Measurements from ENCODE around the gene USP35. TPM values are rescaled to one million over a fixed set of nuclear protein-coding genes. Genes with fewer than 3 reads are reported as not detected.

The USP35 gene
- total RNA-seq, 2 experiments from 2014 or later: 10.8 to 12.1 TPM

- CTCF ChIA-PET: no interaction called here
- H3K27me3 Mint-ChIP-seq: no peaks in the 10 kb centered on the region
- peaks cover 27% of the 10 kb centered on the region for H3K9me3 Mint-ChIP-seq
- no peak overlapping the region for H3K27ac Mint-ChIP-seq
- POLR2A ChIA-PET: no interaction called here
- H3K4me3 Mint-ChIP-seq: no peak overlapping the region
- DNase-seq: no peak
- peaks cover 15% of the 10 kb centered on the region for H3K4me1 Mint-ChIP-seq
- peaks cover 55% of the 10 kb centered on the region for H3K36me3 Mint-ChIP-seq (ENCODE audit: low read depth)
These were observed 52.8 kb downstream of the USP35 start for GRCh38 chr11:78241475-78241874.

- no peak for DNase-seq
- Mint-ChIP-seq H3K9me3 (peaks cover 15% of the 10 kb centered on the region), H3K27me3 (no peaks in the 10 kb centered on the region), H3K4me1 (peaks cover 15% of the 10 kb centered on the region), H3K36me3 (ENCODE audit: low read depth) (peaks cover 55% of the 10 kb centered on the region), H3K27ac (no peak overlapping the region), H3K4me3 (no peak overlapping the region)
- POLR2A ChIA-PET: no interaction called here
- CTCF ChIA-PET: interaction anchor here (1.2 kb wide), 1 partner anchor 16 kb away, joined by 3 read pairs; no protein-coding TSS in a partner anchor
These were observed 55.4 kb downstream of the USP35 start for GRCh38 chr11:78244080-78244479.

GRCh38 chr11:78244546-78245255 lies 56.0 kb downstream of the USP35 start:
- no peak for DNase-seq
- H3K4me1 Mint-ChIP-seq: peaks cover 15% of the 10 kb centered on the region
- H3K27me3 Mint-ChIP-seq: no peaks in the 10 kb centered on the region
- peaks cover 12% of the 10 kb centered on the region for H3K9me3 Mint-ChIP-seq
- H3K27ac Mint-ChIP-seq: no peak overlapping the region
- H3K4me3 Mint-ChIP-seq: no peak overlapping the region
- POLR2A ChIA-PET: no interaction called here
- CTCF ChIA-PET: interaction anchor here (1.2 kb wide), 1 partner anchor 17 kb away, joined by 3 read pairs; no protein-coding TSS in a partner anchor
- H3K36me3 Mint-ChIP-seq (ENCODE audit: low read depth): peaks cover 59% of the 10 kb centered on the region

GRCh38 chr11:78248191-78248590 lies 59.5 kb downstream of the USP35 start:
- ChIA-PET CTCF (no interaction called here), POLR2A (no interaction called here)
- Mint-ChIP-seq H3K9me3 (no peaks in the 10 kb centered on the region), H3K4me3 (no peak overlapping the region), H3K27ac (no peak overlapping the region), H3K4me1 (peaks cover 26% of the 10 kb centered on the region), H3K36me3 (ENCODE audit: low read depth) (peaks cover 50% of the 10 kb centered on the region), H3K27me3 (no peaks in the 10 kb centered on the region)
- no peak for DNase-seq

GRCh38 chr11:78248903-78249302 lies 60.2 kb downstream of the USP35 start:
- Mint-ChIP-seq H3K9me3 (no peaks in the 10 kb centered on the region), H3K27ac (no peak overlapping the region), H3K27me3 (no peaks in the 10 kb centered on the region), H3K4me3 (no peak overlapping the region), H3K36me3 (ENCODE audit: low read depth) (peaks cover 52% of the 10 kb centered on the region), H3K4me1 (peaks cover 23% of the 10 kb centered on the region)
- ChIA-PET CTCF (interaction anchor here (1.3 kb wide), 1 partner anchor 172 kb away, joined by 3 read pairs; no protein-coding TSS in a partner anchor), POLR2A (interaction anchor here (1.5 kb wide), 1 partner anchor 13 kb away, joined by 3 read pairs; no protein-coding TSS in a partner anchor)
- DNase-seq: no peak

GRCh38 chr11:78250099-78250498 lies 61.4 kb downstream of the USP35 start:
- ChIA-PET POLR2A (interaction anchor here (1.5 kb wide), 1 partner anchor 12 kb away, joined by 3 read pairs; no protein-coding TSS in a partner anchor), CTCF (interaction anchor here (1.3 kb wide), 1 partner anchor 171 kb away, joined by 3 read pairs; no protein-coding TSS in a partner anchor)
- Mint-ChIP-seq H3K36me3 (ENCODE audit: low read depth) (peaks cover 44% of the 10 kb centered on the region), H3K9me3 (no peaks in the 10 kb centered on the region), H3K4me1 (peaks cover 12% of the 10 kb centered on the region), H3K27ac (no peak overlapping the region), H3K4me3 (no peak overlapping the region), H3K27me3 (no peaks in the 10 kb centered on the region)
- no peak for DNase-seq

- H3K27me3 Mint-ChIP-seq: no peaks in the 10 kb centered on the region
- ChIA-PET POLR2A (interaction anchor here (1.0 to 1.1 kb wide), 2 partner anchors 11 to 168 kb away, joined by 3 to 5 read pairs; no protein-coding TSS in a partner anchor), CTCF (no interaction called here)
- H3K4me3 Mint-ChIP-seq: no peak overlapping the region
- H3K9me3 Mint-ChIP-seq: no peaks in the 10 kb centered on the region
- no peak for DNase-seq
- H3K36me3 Mint-ChIP-seq (ENCODE audit: low read depth): peaks cover 47% of the 10 kb centered on the region
- peaks cover 10% of the 10 kb centered on the region for H3K4me1 Mint-ChIP-seq
- H3K27ac Mint-ChIP-seq: no peak overlapping the region
These were observed 62.5 kb downstream of the USP35 start for GRCh38 chr11:78251083-78251775.

- Mint-ChIP-seq H3K4me3 (no peak overlapping the region), H3K27ac (no peak overlapping the region), H3K4me1 (peaks cover 10% of the 10 kb centered on the region), H3K9me3 (no peaks in the 10 kb centered on the region), H3K27me3 (no peaks in the 10 kb centered on the region), H3K36me3 (ENCODE audit: low read depth) (peaks cover 30% of the 10 kb centered on the region)
- ChIA-PET POLR2A (no interaction called here), CTCF (interaction anchor here (1.0 to 1.3 kb wide), 2 partner anchors 8 to 310 kb away, joined by 3 read pairs; no protein-coding TSS in a partner anchor)
- DNase-seq: no peak
These were observed 65.1 kb downstream of the USP35 start for GRCh38 chr11:78253797-78254196.

- ChIA-PET CTCF (interaction anchor here (1.0 to 1.3 kb wide), 2 partner anchors 8 to 310 kb away, joined by 3 read pairs; no protein-coding TSS in a partner anchor), POLR2A (no interaction called here)
- Mint-ChIP-seq H3K9me3 (no peaks in the 10 kb centered on the region), H3K4me1 (peaks cover 10% of the 10 kb centered on the region), H3K36me3 (ENCODE audit: low read depth) (peaks cover 26% of the 10 kb centered on the region), H3K27me3 (no peaks in the 10 kb centered on the region), H3K4me3 (no peak overlapping the region), H3K27ac (no peak overlapping the region)
- no peak for DNase-seq
These were observed 65.5 kb downstream of the USP35 start for GRCh38 chr11:78254268-78254667.

GRCh38 chr11:78255919-78256318 lies 67.2 kb downstream of the USP35 start:
- Mint-ChIP-seq H3K27ac (no peak overlapping the region), H3K4me1 (peaks cover 4% of the 10 kb centered on the region), H3K36me3 (ENCODE audit: low read depth) (peaks cover 18% of the 10 kb centered on the region), H3K9me3 (no peaks in the 10 kb centered on the region), H3K27me3 (no peaks in the 10 kb centered on the region), H3K4me3 (no peak overlapping the region)
- CTCF ChIA-PET: interaction anchor here (0.8 kb wide), 1 partner anchor 308 kb away, joined by 3 read pairs; no protein-coding TSS in a partner anchor
- POLR2A ChIA-PET: no interaction called here
- no peak for DNase-seq

- Mint-ChIP-seq H3K36me3 (ENCODE audit: low read depth) (peaks cover 15% of the 10 kb centered on the region), H3K4me3 (no peak overlapping the region), H3K9me3 (no peaks in the 10 kb centered on the region), H3K27ac (no peak overlapping the region), H3K4me1 (no peaks in the 10 kb centered on the region), H3K27me3 (no peaks in the 10 kb centered on the region)
- POLR2A ChIA-PET: no interaction called here
- DNase-seq: no peak
- CTCF ChIA-PET: no interaction called here
These were observed 68.2 kb downstream of the USP35 start for GRCh38 chr11:78256962-78257361.

GRCh38 chr11:78257654-78258053 lies 68.9 kb downstream of the USP35 start:
- ChIA-PET POLR2A (no interaction called here), CTCF (no interaction called here)
- DNase-seq: no peak
- Mint-ChIP-seq H3K4me3 (no peak overlapping the region), H3K27me3 (no peaks in the 10 kb centered on the region), H3K9me3 (no peaks in the 10 kb centered on the region), H3K27ac (no peak overlapping the region), H3K4me1 (no peaks in the 10 kb centered on the region), H3K36me3 (ENCODE audit: low read depth) (peaks cover 13% of the 10 kb centered on the region)

- Mint-ChIP-seq H3K9me3 (no peaks in the 10 kb centered on the region), H3K4me3 (no peak overlapping the region), H3K4me1 (no peaks in the 10 kb centered on the region), H3K36me3 (ENCODE audit: low read depth) (peaks cover 13% of the 10 kb centered on the region), H3K27me3 (no peaks in the 10 kb centered on the region), H3K27ac (no peak overlapping the region)
- POLR2A ChIA-PET: no interaction called here
- CTCF ChIA-PET: no interaction called here
- no peak for DNase-seq
These were observed 71.2 kb downstream of the USP35 start for GRCh38 chr11:78259777-78260487.
